PFSK-1 (cell line): ENCODE data around the gene ARSJ.

Experiments used
- FOXP2 ChIP-seq: optimal IDR thresholded peaks from 2 replicates; pipeline ENCODE3; 2011; ENCODE audit warnings: borderline replicate concordance, control low read depth, inconsistent platforms; ENCODE audit not compliant: insufficient read depth; ENCODE audit errors: extremely low read length, extremely low read depth
- POLR2AphosphoS5 ChIP-seq: IDR thresholded peaks from 2 replicates; pipeline ENCODE4 v1.6.1; 2012; ENCODE audit warnings: low read depth, mild to moderate bottlenecking, control low read depth, low read length, moderate library complexity
- REST ChIP-seq, 2 experiments: IDR thresholded peaks; 2 replicates each; pipeline versions ENCODE4 v1.6.1 to v1.8.0; 2011 to 2012; ENCODE audit warnings: low read depth in 2 of 2, low read length in 2 of 2, control low read depth in 1 of 2, inconsistent platforms in 1 of 2, mild to moderate bottlenecking in 1 of 2, moderate library complexity in 1 of 2; ENCODE audit not compliant: insufficient read depth in 1 of 2
- SIN3A ChIP-seq: IDR thresholded peaks from 2 replicates; pipeline ENCODE4 v1.6.1; 2012; ENCODE audit warnings: mild to moderate bottlenecking, low read length, moderate library complexity, borderline replicate concordance; ENCODE audit not compliant: insufficient read depth
- TAF1 ChIP-seq: IDR thresholded peaks from 2 replicates; pipeline ENCODE4 v1.6.1; 2012; ENCODE audit warnings: low read length, control low read depth, borderline replicate concordance; ENCODE audit not compliant: insufficient read depth

ARSJ gene

GRCh38 chr4:113953888-113954287 lies 25.6 kb downstream of the ARSJ start:
- 0 out of 2 replicates have a peak, but pooled peaks have one; percentile 8 for TF ChIP-seq POLR2AphosphoS5
- no peak for TF ChIP-seq TAF1
- no peak for TF ChIP-seq REST (IDR thresholded peaks at IDR 0.05; ENCODE audit: insufficient read depth in 1 of 2, low read depth in 2 of 2, low read length in 2 of 2)
- TF ChIP-seq FOXP2 = no peak
- no peak for TF ChIP-seq SIN3A

GRCh38 chr4:113952452-113953029 lies 26.9 kb downstream of the ARSJ start:
- no peak for TF ChIP-seq REST (IDR thresholded peaks at IDR 0.05; ENCODE audit: insufficient read depth in 1 of 2, low read depth in 2 of 2, low read length in 2 of 2)
- no peak for TF ChIP-seq SIN3A
- TF ChIP-seq FOXP2 = no peak
- TF ChIP-seq TAF1 = no peak
- TF ChIP-seq POLR2AphosphoS5 = no peak

- no peak for TF ChIP-seq FOXP2
- no peak for TF ChIP-seq POLR2AphosphoS5
These were observed 28.2 kb downstream of the ARSJ start for GRCh38 chr4:113951263-113951662.

GRCh38 chr4:113950207-113950606 lies 29.2 kb downstream of the ARSJ start:
- no peak for TF ChIP-seq TAF1
- TF ChIP-seq POLR2AphosphoS5 = no peak
- no peak for TF ChIP-seq REST (IDR thresholded peaks at IDR 0.05; ENCODE audit: insufficient read depth in 1 of 2, low read depth in 2 of 2, low read length in 2 of 2)
- TF ChIP-seq FOXP2 = no peak
- no peak for TF ChIP-seq SIN3A

- TF ChIP-seq SIN3A (no peak), REST (IDR thresholded peaks at IDR 0.05; ENCODE audit: insufficient read depth in 1 of 2, low read depth in 2 of 2, low read length in 2 of 2) (no peak), POLR2AphosphoS5 (no peak), FOXP2 (no peak), TAF1 (no peak)
These were observed 32.0 kb downstream of the ARSJ start for GRCh38 chr4:113947484-113947883.

- TF ChIP-seq REST (IDR thresholded peaks at IDR 0.05; ENCODE audit: insufficient read depth in 1 of 2, low read depth in 2 of 2, low read length in 2 of 2) (no peak), POLR2AphosphoS5 (no peak), SIN3A (no peak), FOXP2 (no peak), TAF1 (no peak)
These were observed 33.5 kb downstream of the ARSJ start for GRCh38 chr4:113945906-113946305.
